Liver (tissue), 9 donors: ENCODE data around the gene KRTAP4-7. TPM values are rescaled to one million over a fixed set of nuclear protein-coding genes. Genes with fewer than 3 reads are reported as not detected.

Source experiments
- DNase-seq: peaks from one replicate; pipeline ENCODE4 v3.0.0-alpha.2; 2017; ENCODE audit warnings: low spot score
- H3K27ac ChIP-seq, 2 donors: one replicate each; pipeline ENCODE4 v1.7.0; 2013; ENCODE audit warnings: inconsistent platforms in 2 of 2, low read length in 2 of 2, control low read depth in 1 of 2, low read depth in 1 of 2, mild to moderate bottlenecking in 1 of 2
- H3K27me3 ChIP-seq, 4 donors: one replicate each; pipeline versions ENCODE4 v1.6.1 to v1.7.0; 2013; ENCODE audit warnings: low read length in 3 of 4, inconsistent platforms in 1 of 4, mild to moderate bottlenecking in 1 of 4, moderate library complexity in 1 of 4; ENCODE audit not compliant: control insufficient read depth in 4 of 4, insufficient read depth in 4 of 4
- H3K36me3 ChIP-seq, 4 donors: one replicate each; pipeline versions ENCODE4 v1.6.1 to v1.7.0; 2013; ENCODE audit warnings: low read length in 3 of 4, mild to moderate bottlenecking in 3 of 4, low read depth in 1 of 4, moderate library complexity in 1 of 4; ENCODE audit not compliant: control insufficient read depth in 4 of 4, insufficient read depth in 3 of 4
- H3K4me1 ChIP-seq, 4 donors: one replicate each; pipeline versions ENCODE4 v1.6.1 to v1.7.0; 2013; ENCODE audit warnings: low read length in 3 of 4, mild to moderate bottlenecking in 3 of 4, moderate library complexity in 1 of 4; ENCODE audit not compliant: control insufficient read depth in 4 of 4, insufficient read depth in 4 of 4
- H3K4me3 ChIP-seq, 3 donors: one replicate each; pipeline versions ENCODE4 v1.6.1 to v1.7.0; 2013; ENCODE audit warnings: low read length in 3 of 3, control low read depth in 1 of 3, low read depth in 1 of 3, mild to moderate bottlenecking in 1 of 3
- H3K9ac ChIP-seq, 2 donors: one replicate each; pipeline ENCODE4 v1.7.0; 2013; ENCODE audit warnings: low read length in 2 of 2, mild to moderate bottlenecking in 2 of 2, moderate library complexity in 2 of 2, control low read depth in 1 of 2, low read depth in 1 of 2
- H3K9me3 ChIP-seq, 4 donors: one replicate each; pipeline versions ENCODE4 v1.6.1 to v1.7.0; 2013; ENCODE audit warnings: low read length in 3 of 4; ENCODE audit not compliant: control insufficient read depth in 4 of 4
- ATF3 ChIP-seq: IDR thresholded peaks from 2 replicates; pipeline ENCODE4 v1.6.1; 2016; ENCODE audit warnings: antibody characterized with exemption
- CTCF ChIP-seq: fragments of 150-350 bp; IDR thresholded peaks from 2 replicates; pipeline ENCODE4 v1.5.1; 2017; ENCODE audit warnings: improper control_type of control experiment, low read depth, low read length; ENCODE audit not compliant: missing input control
- EGR1 ChIP-seq, 2 donors: IDR thresholded peaks; 2 replicates each; pipeline ENCODE4 v1.6.1; 2016 to 2018; ENCODE audit warnings: antibody characterized with exemption in 2 of 2, low read depth in 2 of 2
- GABPA ChIP-seq, 2 donors: IDR thresholded peaks in 1 of 2; conservative IDR thresholded peaks in 1 of 2; 2 replicates each; pipeline ENCODE4 v1.6.1; 2016; ENCODE audit warnings: antibody characterized with exemption in 2 of 2, mild to moderate bottlenecking in 1 of 2, moderate library complexity in 1 of 2
- JUND ChIP-seq, 2 donors: IDR thresholded peaks; 2 replicates each; pipeline ENCODE4 v1.6.1; 2016; ENCODE audit warnings: antibody characterized with exemption in 2 of 2
- NR2F2 ChIP-seq: IDR thresholded peaks from 2 replicates; pipeline ENCODE4 v1.6.1; 2016; ENCODE audit warnings: antibody characterized with exemption
- RAD21 ChIP-seq, 2 donors: IDR thresholded peaks; 2 replicates each; pipeline ENCODE4 v1.6.1; 2016; ENCODE audit warnings: antibody characterized with exemption in 2 of 2, mild to moderate bottlenecking in 2 of 2
- REST ChIP-seq: IDR thresholded peaks from 2 replicates; pipeline ENCODE4 v1.6.1; 2016; ENCODE audit warnings: antibody characterized with exemption, mild to moderate bottlenecking
- RXRA ChIP-seq, 2 donors: IDR thresholded peaks; 2 replicates each; pipeline ENCODE4 v1.6.1; 2017 to 2018; ENCODE audit warnings: antibody characterized with exemption in 2 of 2, mild to moderate bottlenecking in 1 of 2
- SP1 ChIP-seq: IDR thresholded peaks from 2 replicates; pipeline ENCODE4 v1.6.1; 2018; ENCODE audit warnings: antibody characterized with exemption, mild to moderate bottlenecking
- TAF1 ChIP-seq: conservative IDR thresholded peaks from 2 replicates; pipeline ENCODE4 v1.6.1; 2016; ENCODE audit warnings: antibody characterized with exemption, mild to moderate bottlenecking
- YY1 ChIP-seq: IDR thresholded peaks from 2 replicates; pipeline ENCODE4 v1.6.1; 2016; ENCODE audit warnings: antibody characterized with exemption, mild to moderate bottlenecking
- ZBTB33 ChIP-seq: IDR thresholded peaks from 2 replicates; pipeline ENCODE4 v1.6.1; 2016; ENCODE audit warnings: antibody characterized with exemption
- WGBS: extraction: QIAGEN DNeasy Blood & Tissue Kit; methylation state at CpG from one replicate; pipeline ENCODE4 v1.1.7; 2013; 5-methylcytosine and 5-hydroxymethylcytosine counted together
- polyA plus RNA-seq, 2 donors: library from polyadenylated mRNA; stranded (reverse) in 1 of 2; unstranded in 1 of 2; fragments of 200-250 nt in 1 of 2; fragments of >200 nt in 1 of 2; fragmentation: Nextera tagmentation in 1 of 2; extraction: Ambion mirVana in 1 of 2; gene quantifications; one replicate each; pipeline versions ENCODE4 v1.2.1 to v1.2.3, GENCODE V29; 2013 to 2015
- total RNA-seq, 2 donors: library from RNA; depleted of rRNA; stranded (reverse); fragments of >200 nt; gene quantifications; one replicate each; pipeline ENCODE4 v1.2.3, GENCODE V29; 2014
- TF ChIP-seq, protein P1 (sequence below): IDR thresholded peaks from 2 replicates; pipeline ENCODE4 v1.6.1; 2016; ENCODE audit warnings: antibody characterized with exemption
- donor health status: healthy.
- donor health status: healthy.
- donor health status: healthy.
- donor health status: healthy.
- donor health status: healthy.

Gene KRTAP4-7
- total and polyA plus RNA-seq, 4 donors = not detected

GRCh38 chr17:41096055-41096454 is 12.1 kb downstream of the KRTAP4-7 start:
- Histone ChIP-seq H3K9ac (no peak overlapping the region), H3K27me3 (peaks cover 0 to 2% (median 0%) of the 10 kb centered on the region in 4 donors), H3K4me1 (no peaks in the 10 kb centered on the region), H3K27ac (no peak overlapping the region), H3K9me3 (no peaks in the 10 kb centered on the region), H3K4me3 (no peak overlapping the region), H3K36me3 (no peaks in the 10 kb centered on the region)
- TF ChIP-seq TAF1 (no peak), JUND (IDR thresholded peaks at IDR 0.05) (no peak), RAD21 (IDR thresholded peaks at IDR 0.05) (no peak), GABPA (IDR thresholded peaks at IDR 0.05 in 1 of 2, conservative IDR thresholded peaks at IDR 0.05 in 1 of 2) (no peak), NR2F2 (no peak), YY1 (no peak), EGR1 (IDR thresholded peaks at IDR 0.05; ENCODE audit: low read depth in 2 of 2) (no peak), ZBTB33 (no peak), SP1 (no peak), RXRA (IDR thresholded peaks at IDR 0.05) (no peak), REST (no peak), ATF3 (no peak)
- WGBS = 82% methylated on average over 7 of the region's 7 CpGs
- DNase-seq = no peak

DNA sequence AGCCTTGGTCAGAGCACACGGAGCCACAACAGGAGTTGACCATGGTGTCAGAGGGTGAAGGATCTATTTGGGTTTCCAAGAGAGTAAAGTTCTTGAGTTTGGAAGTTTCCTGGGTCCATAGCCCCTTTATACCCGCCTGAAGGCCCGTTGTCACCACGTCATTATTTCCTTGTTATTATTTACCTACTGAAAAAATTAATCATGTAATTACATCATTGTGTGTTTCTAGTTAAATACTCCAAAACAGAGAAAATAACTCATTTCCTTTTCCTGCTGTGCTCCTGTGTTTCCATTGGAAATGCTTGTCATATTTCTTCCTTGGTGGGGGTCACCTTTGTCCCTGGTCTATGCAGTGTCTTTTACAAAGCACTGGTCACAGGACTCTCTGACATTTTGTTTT is 14.1 kb downstream of the KRTAP4-7 start, which contains the start of gene KRTAP4-8:
KRTAP4-8 (minus strand) TSS at position 101 of the 400 bp plus-strand sequence; CDS start at position 43, 58 bp downstream.
- H3K27me3 ChIP-seq = peaks cover 0 to 2% (median 0%) of the 10 kb centered on the region in 4 donors
- WGBS = 61% methylated on average over 4 of the region's 4 CpGs
- no peak within 1 kb of the TSS for H3K27ac ChIP-seq
- DNase-seq = no peak
- H3K36me3 ChIP-seq = no peaks in the 10 kb centered on the region
- H3K4me3 ChIP-seq = no peak within 1 kb of the TSS
- TF ChIP-seq, protein P1, sequence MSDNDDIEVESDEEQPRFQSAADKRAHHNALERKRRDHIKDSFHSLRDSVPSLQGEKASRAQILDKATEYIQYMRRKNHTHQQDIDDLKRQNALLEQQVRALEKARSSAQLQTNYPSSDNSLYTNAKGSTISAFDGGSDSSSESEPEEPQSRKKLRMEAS = no peak
- TF ChIP-seq EGR1 (IDR thresholded peaks at IDR 0.05; ENCODE audit: low read depth in 2 of 2) (no peak), RXRA (IDR thresholded peaks at IDR 0.05) (no peak), ATF3 (no peak), RAD21 (IDR thresholded peaks at IDR 0.05) (no peak), CTCF (no peak)
- H3K9me3 ChIP-seq = no peaks in the 10 kb centered on the region
- no peaks in the 10 kb centered on the region for H3K4me1 ChIP-seq
- no peak within 1 kb of the TSS for H3K9ac ChIP-seq
